LHCN-M2 (cell line): ENCODE data around the gene RERG. TPM values are rescaled to one million over a fixed set of nuclear protein-coding genes. Genes with fewer than 3 reads are reported as not detected.

Experiments
- total RNA-seq: library from RNA; depleted of rRNA; stranded (reverse); fragments of >200 nt; gene quantifications from 2 replicates; pipeline ENCODE4 v1.2.3, GENCODE V29; 2014; rRNA removed

Gene RERG
- total RNA-seq, 1 experiment from 2014 or later: 5.3 TPM

Other genes starting within 250 kb of the RERG start
- gene PDE6H, start 248.4 kb downstream of the RERG start, total RNA-seq: not detected in 2 replicates
- gene PTPRO, start 101.1 kb upstream of the RERG start, total RNA-seq: 0.45 and 0.63 TPM in 2 replicates